Measurements from ENCODE around the gene RPL7L1. TPM values are rescaled to one million over a fixed set of nuclear protein-coding genes. Genes with fewer than 3 reads are reported as not detected.

The RPL7L1 gene
- total and polyA plus RNA-seq, 2 donors (not counting 1 experiment from before 2014, with no cell fraction given), result 80.0 to 108 TPM

- Histone ChIP-seq H3K4me3 (replicated peaks in 1 of 4; ENCODE audit: control extremely low read depth in 1 of 4, insufficient read depth in 1 of 4, low read depth in 3 of 4, low read length in 4 of 4) (no peak overlapping the region), H4K20me1 (ENCODE audit: control insufficient read depth, extremely low read depth, insufficient read depth, low read length) (no peaks in the 10 kb centered on the region), H3K4me2 (ENCODE audit: extremely low read depth, insufficient read depth, low read length) (no peak overlapping the region), H3K36me3 (ENCODE audit: control insufficient read depth, insufficient read depth, low read length) (no peaks in the 10 kb centered on the region), H3K79me2 (ENCODE audit: control insufficient read depth, insufficient read depth, low read length) (no peaks in the 10 kb centered on the region), H3K9me3 (ENCODE audit: control insufficient read depth, insufficient read depth, low read depth, low read length) (no peaks in the 10 kb centered on the region), H3K27ac (ENCODE audit: insufficient read depth, low read length) (no peak overlapping the region), H3K9ac (ENCODE audit: insufficient read depth, low read length) (no peak overlapping the region), H3K4me1 (ENCODE audit: control insufficient read depth, extremely low read depth, insufficient read depth, low read length) (no peaks in the 10 kb centered on the region), H3K27me3 (ENCODE audit: control insufficient read depth, insufficient read depth, low read length) (no peaks in the 10 kb centered on the region), H2AFZ (ENCODE audit: low read length) (no peak overlapping the region)
- DNase-seq (ENCODE audit: low read depth in 2 of 2), result no peak
- no peak for TF ChIP-seq EZH2 (IDR thresholded peaks at IDR 0.05; ENCODE audit: low read length, missing control alignments)
- TF ChIP-seq CTCF (conservative IDR thresholded peaks at IDR 0.05 in 1 of 2, IDR thresholded peaks at IDR 0.05 in 1 of 2; ENCODE audit: low read depth in 1 of 2, low read length in 2 of 2), result no peak
Observed at GRCh38 chr6:42907336-42907735, 27.9 kb downstream of the RPL7L1 start.

DNA sequence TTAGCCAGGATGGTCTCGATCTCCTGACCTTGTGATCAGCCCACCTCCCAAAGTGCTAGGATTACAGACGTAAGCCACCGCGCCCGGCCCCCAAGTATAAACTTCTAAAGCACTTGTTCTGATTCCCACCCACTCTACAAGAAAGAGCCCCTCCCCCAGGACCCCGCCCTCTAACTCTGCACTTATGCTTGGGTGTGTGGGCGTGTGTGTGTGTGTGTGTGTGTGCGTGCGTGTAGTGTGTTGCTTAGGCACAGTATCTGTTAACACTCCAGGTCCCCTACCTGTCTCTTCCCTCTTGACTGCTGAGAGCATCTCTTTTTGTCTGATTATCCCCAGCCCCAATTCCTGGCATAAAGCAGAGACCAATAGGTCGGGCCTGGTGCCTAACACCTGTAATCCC lies 30.4 kb downstream of the RPL7L1 start:
- H3K9me3 ChIP-seq (ENCODE audit: control insufficient read depth, insufficient read depth, low read depth, low read length), result no peaks in the 10 kb centered on the region
- H3K4me3 ChIP-seq (replicated peaks in 1 of 4; ENCODE audit: control extremely low read depth in 1 of 4, insufficient read depth in 1 of 4, low read depth in 3 of 4, low read length in 4 of 4), result no peak overlapping the region
- no peak overlapping the region for H3K9ac ChIP-seq (ENCODE audit: insufficient read depth, low read length)
- no peak overlapping the region for H3K27ac ChIP-seq (ENCODE audit: insufficient read depth, low read length)
- H4K20me1 ChIP-seq (ENCODE audit: control insufficient read depth, extremely low read depth, insufficient read depth, low read length), result no peaks in the 10 kb centered on the region
- H3K79me2 ChIP-seq (ENCODE audit: control insufficient read depth, insufficient read depth, low read length), result no peaks in the 10 kb centered on the region
- TF ChIP-seq EZH2 (IDR thresholded peaks at IDR 0.05; ENCODE audit: low read length, missing control alignments) (no peak), CTCF (conservative IDR thresholded peaks at IDR 0.05 in 1 of 2, IDR thresholded peaks at IDR 0.05 in 1 of 2; ENCODE audit: low read depth in 1 of 2, low read length in 2 of 2) (no peak)
- H2AFZ ChIP-seq (ENCODE audit: low read length), result no peak overlapping the region
- H3K4me2 ChIP-seq (ENCODE audit: extremely low read depth, insufficient read depth, low read length), result no peak overlapping the region
- no peaks in the 10 kb centered on the region for H3K27me3 ChIP-seq (ENCODE audit: control insufficient read depth, insufficient read depth, low read length)
- no peak for DNase-seq (ENCODE audit: low read depth in 2 of 2)
- H3K4me1 ChIP-seq (ENCODE audit: control insufficient read depth, extremely low read depth, insufficient read depth, low read length), result no peaks in the 10 kb centered on the region
- H3K36me3 ChIP-seq (ENCODE audit: control insufficient read depth, insufficient read depth, low read length), result no peaks in the 10 kb centered on the region

GRCh38 chr6:42911171-42912021 lies 32.0 kb downstream of the RPL7L1 start:
- no peaks in the 10 kb centered on the region for H3K36me3 ChIP-seq (ENCODE audit: control insufficient read depth, insufficient read depth, low read length)
- TF ChIP-seq CTCF (conservative IDR thresholded peaks at IDR 0.05 in 1 of 2, IDR thresholded peaks at IDR 0.05 in 1 of 2; ENCODE audit: low read depth in 1 of 2, low read length in 2 of 2), result peak in 1 of 2 donors; percentile 13
- no peak for TF ChIP-seq EZH2 (IDR thresholded peaks at IDR 0.05; ENCODE audit: low read length, missing control alignments)
- no peaks in the 10 kb centered on the region for H3K27me3 ChIP-seq (ENCODE audit: control insufficient read depth, insufficient read depth, low read length)
- H3K4me3 ChIP-seq (replicated peaks in 1 of 4; ENCODE audit: control extremely low read depth in 1 of 4, insufficient read depth in 1 of 4, low read depth in 3 of 4, low read length in 4 of 4), result peak overlapping the region in 1 of 4 experiments; percentile 14
- no peaks in the 10 kb centered on the region for H3K9me3 ChIP-seq (ENCODE audit: control insufficient read depth, insufficient read depth, low read depth, low read length)
- H3K4me1 ChIP-seq (ENCODE audit: control insufficient read depth, extremely low read depth, insufficient read depth, low read length), result no peaks in the 10 kb centered on the region
- no peak overlapping the region for H3K9ac ChIP-seq (ENCODE audit: insufficient read depth, low read length)
- H4K20me1 ChIP-seq (ENCODE audit: control insufficient read depth, extremely low read depth, insufficient read depth, low read length), result no peaks in the 10 kb centered on the region
- H2AFZ ChIP-seq (ENCODE audit: low read length), result peak overlapping the region; percentile 46
- H3K79me2 ChIP-seq (ENCODE audit: control insufficient read depth, insufficient read depth, low read length), result no peaks in the 10 kb centered on the region
- DNase-seq (ENCODE audit: low read depth in 2 of 2), result no peak
- no peak overlapping the region for H3K27ac ChIP-seq (ENCODE audit: insufficient read depth, low read length)
- no peak overlapping the region for H3K4me2 ChIP-seq (ENCODE audit: extremely low read depth, insufficient read depth, low read length)

Measured in fibroblast of lung (primary cell).